Brain microvascular endothelial cell (primary cell): ENCODE data around the gene HTN3.

ENCODE experiments used
- DNase-seq: peaks from one replicate; pipeline ENCODE4 v3.0.0-alpha.2; 2020
- H3K27ac ChIP-seq: fragments of 250-450 bp; sonication (Bioruptor Pico); 2 replicates; pipeline ENCODE4 v1.5.1; 2020; ENCODE audit warnings: mild to moderate bottlenecking, moderate library complexity
- H3K27me3 ChIP-seq: fragments of 250-450 bp; sonication (Bioruptor Pico); replicated peaks from 2 replicates; pipeline ENCODE4 v1.5.1; 2020; ENCODE audit warnings: mild to moderate bottlenecking
- H3K36me3 ChIP-seq: fragments of 250-450 bp; sonication (Bioruptor Pico); replicated peaks from 2 replicates; pipeline ENCODE4 v1.5.1; 2020; ENCODE audit warnings: mild to moderate bottlenecking
- H3K4me3 ChIP-seq: 2 replicates; pipeline ENCODE4 v1.5.1; 2011; ENCODE audit warnings: low read depth, mild to moderate bottlenecking, control low read depth, low read length, moderate library complexity
- CTCF ChIP-seq: IDR thresholded peaks from 2 replicates; pipeline ENCODE4 v1.5.1; 2011; ENCODE audit warnings: low read depth, mild to moderate bottlenecking, moderate library complexity, low read length, control low read depth, inconsistent platforms; ENCODE audit errors: missing control alignments
- in situ Hi-C: cut with HindIII; loops from 2 replicates; pipeline ENCODE4 v1.10.0; 2017; ENCODE audit warnings: low sequenced_read_pairs, low pct_ligation_motif_present

The HTN3 gene

GRCh38 chr4:70062000-70062399, 33.7 kb downstream of the HTN3 start:
- DNase-seq, result no peak
- Histone ChIP-seq H3K27ac (no peak overlapping the region), H3K27me3 (no peaks in the 10 kb centered on the region), H3K36me3 (no peaks in the 10 kb centered on the region), H3K4me3 (no peak overlapping the region)
- no peak for TF ChIP-seq CTCF
- in situ Hi-C loops, result no loop called here

- TF ChIP-seq CTCF, result no peak
- DNase-seq, result no peak
- in situ Hi-C loops, result no loop called here
- H3K27me3 ChIP-seq, result no peaks in the 10 kb centered on the region
- H3K27ac ChIP-seq, result no peak overlapping the region
- no peaks in the 10 kb centered on the region for H3K36me3 ChIP-seq
- H3K4me3 ChIP-seq, result no peak overlapping the region
Measured at GRCh38 chr4:70080205-70080604, 51.9 kb downstream of the HTN3 start.
